OCI-LY3 (cell line): ENCODE data around the gene DOCK2.

Experiments
- H2AFZ ChIP-seq: fragments of 200-600, 300-600 bp; shearing (Covaris generic); 2 replicates; pipeline ENCODE4 v1.6.0; 2014; ENCODE audit warnings: antibody characterized with exemption, low read depth, low read length
- H3K27ac ChIP-seq: fragments of 200-600, 300-600 bp; sonication (generic); 2 replicates; pipeline ENCODE4 v1.5.1; 2014; ENCODE audit warnings: mild to moderate bottlenecking, low read length, moderate library complexity, mixed read lengths
- H3K27me3 ChIP-seq: fragments of 200-600, 300-600 bp; sonication (generic); 2 replicates; pipeline ENCODE4 v1.6.1; 2014; ENCODE audit warnings: low read depth, low read length, mixed read lengths
- H3K36me3 ChIP-seq: fragments of 200-600, 300-600 bp; sonication (generic); replicated peaks from 2 replicates; pipeline ENCODE3; 2014; ENCODE audit warnings: low read depth, low read length, mixed read lengths
- H3K4me1 ChIP-seq: fragments of 300-600, 200-600 bp; sonication (generic); 2 replicates; pipeline ENCODE4 v1.6.1; 2014; ENCODE audit warnings: low read length, mixed read lengths
- H3K4me2 ChIP-seq: fragments of 200-600, 300-600 bp; sonication (generic); 2 replicates; pipeline ENCODE4 v1.6.1; 2014; ENCODE audit warnings: low read length, mixed read lengths
- H3K4me3 ChIP-seq: fragments of 300-600, 200-600 bp; sonication (generic); 2 replicates; pipeline ENCODE4 v1.5.1; 2014; ENCODE audit warnings: antibody characterized with exemption, mild to moderate bottlenecking, low read length, moderate library complexity
- H3K79me2 ChIP-seq: fragments of 300-600, 200-600 bp; shearing (Covaris generic); 2 replicates; pipeline ENCODE4 v1.6.1; 2014; ENCODE audit warnings: mild to moderate bottlenecking, low read length, mixed read lengths
- H3K9ac ChIP-seq: fragments of 300-600, 200-600 bp; shearing (Covaris generic); 2 replicates; pipeline ENCODE4 v1.6.0; 2014; ENCODE audit warnings: mild to moderate bottlenecking, low read length, moderate library complexity
- H3K9me3 ChIP-seq: fragments of 200-600, 300-600 bp; shearing (Covaris generic); 2 replicates; pipeline ENCODE4 v1.6.1; 2014; ENCODE audit warnings: low read length, mixed read lengths; ENCODE audit not compliant: insufficient read depth
- H4K20me1 ChIP-seq: fragments of 200-600, 300-600 bp; sonication (generic); 2 replicates; pipeline ENCODE4 v1.6.1; 2016; ENCODE audit warnings: low read length, mixed read lengths; ENCODE audit not compliant: insufficient read depth
- EZH2phosphoT487 ChIP-seq: fragments of 200-600 bp; shearing (Covaris generic); IDR thresholded peaks from 2 replicates; pipeline ENCODE4 v1.6.1; 2018; ENCODE audit warnings: antibody characterized with exemption, mixed run types, low read depth
- TF ChIP-seq, protein P1 (sequence below): fragments of 200-600, 300-600 bp; sonication (generic); IDR thresholded peaks from 2 replicates; pipeline ENCODE4 v1.5.1; 2014; ENCODE audit warnings: antibody characterized with exemption, low read length, low read depth

DOCK2 gene

DNA sequence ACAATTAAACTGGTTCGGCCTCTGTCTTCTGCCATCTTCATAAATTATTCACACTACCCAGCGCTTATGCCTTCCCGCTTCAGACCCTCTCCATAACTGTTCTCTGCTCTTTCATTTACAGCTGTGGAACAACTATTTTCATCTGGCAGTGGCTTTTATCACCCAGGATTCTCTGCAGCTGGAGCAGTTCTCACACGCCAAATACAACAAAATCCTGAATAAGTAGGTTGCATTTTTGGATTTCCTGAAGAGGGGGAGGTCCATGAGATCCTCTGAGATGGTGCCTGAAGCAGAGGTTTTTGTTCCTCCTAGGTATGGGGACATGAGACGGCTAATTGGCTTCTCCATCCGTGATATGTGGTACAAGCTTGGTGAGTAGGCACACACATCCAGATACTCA is 371.3 kb downstream of the DOCK2 start:
- H3K79me2 ChIP-seq, result no peaks in the 10 kb centered on the region
- no peak overlapping the region for H3K4me3 ChIP-seq
- H3K27me3 ChIP-seq, result no peaks in the 10 kb centered on the region
- peaks cover 27% of the 10 kb centered on the region for H3K36me3 ChIP-seq
- no peak overlapping the region for H3K27ac ChIP-seq
- no peak overlapping the region for H3K4me2 ChIP-seq
- no peaks in the 10 kb centered on the region for H3K4me1 ChIP-seq
- TF ChIP-seq, protein P1, sequence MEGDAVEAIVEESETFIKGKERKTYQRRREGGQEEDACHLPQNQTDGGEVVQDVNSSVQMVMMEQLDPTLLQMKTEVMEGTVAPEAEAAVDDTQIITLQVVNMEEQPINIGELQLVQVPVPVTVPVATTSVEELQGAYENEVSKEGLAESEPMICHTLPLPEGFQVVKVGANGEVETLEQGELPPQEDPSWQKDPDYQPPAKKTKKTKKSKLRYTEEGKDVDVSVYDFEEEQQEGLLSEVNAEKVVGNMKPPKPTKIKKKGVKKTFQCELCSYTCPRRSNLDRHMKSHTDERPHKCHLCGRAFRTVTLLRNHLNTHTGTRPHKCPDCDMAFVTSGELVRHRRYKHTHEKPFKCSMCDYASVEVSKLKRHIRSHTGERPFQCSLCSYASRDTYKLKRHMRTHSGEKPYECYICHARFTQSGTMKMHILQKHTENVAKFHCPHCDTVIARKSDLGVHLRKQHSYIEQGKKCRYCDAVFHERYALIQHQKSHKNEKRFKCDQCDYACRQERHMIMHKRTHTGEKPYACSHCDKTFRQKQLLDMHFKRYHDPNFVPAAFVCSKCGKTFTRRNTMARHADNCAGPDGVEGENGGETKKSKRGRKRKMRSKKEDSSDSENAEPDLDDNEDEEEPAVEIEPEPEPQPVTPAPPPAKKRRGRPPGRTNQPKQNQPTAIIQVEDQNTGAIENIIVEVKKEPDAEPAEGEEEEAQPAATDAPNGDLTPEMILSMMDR, result no peak
- TF ChIP-seq EZH2phosphoT487, result no peak
- H2AFZ ChIP-seq, result no peak overlapping the region
- no peak overlapping the region for H3K9ac ChIP-seq
- no peaks in the 10 kb centered on the region for H4K20me1 ChIP-seq
- no peaks in the 10 kb centered on the region for H3K9me3 ChIP-seq

DNA sequence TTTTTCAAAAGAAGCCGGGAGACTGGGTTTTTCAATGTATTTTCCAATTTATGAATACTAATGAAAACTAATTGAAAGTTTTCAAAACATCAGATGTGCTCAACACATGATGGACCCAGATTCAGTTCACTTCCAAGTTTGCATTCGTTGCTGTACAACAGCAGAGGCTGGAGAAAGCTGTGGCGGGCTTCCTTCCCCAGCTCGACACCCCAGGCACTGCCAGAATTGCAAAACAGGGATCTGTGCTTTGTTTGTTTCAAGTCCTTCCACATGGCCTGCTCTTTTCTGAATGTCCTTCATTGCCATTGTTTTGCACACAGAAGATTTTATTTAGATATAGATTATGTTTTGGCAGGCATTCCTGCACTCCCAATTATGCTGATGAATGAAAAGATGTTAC is 373.5 kb downstream of the DOCK2 start:
- H3K4me1 ChIP-seq, result no peaks in the 10 kb centered on the region
- no peaks in the 10 kb centered on the region for H4K20me1 ChIP-seq
- no peak overlapping the region for H3K27ac ChIP-seq
- H3K9ac ChIP-seq, result no peak overlapping the region
- H3K4me3 ChIP-seq, result no peak overlapping the region
- no peak overlapping the region for H2AFZ ChIP-seq
- H3K27me3 ChIP-seq, result no peaks in the 10 kb centered on the region
- TF ChIP-seq, protein P1, result no peak
- no peak for TF ChIP-seq EZH2phosphoT487
- no peak overlapping the region for H3K4me2 ChIP-seq
- H3K79me2 ChIP-seq, result no peaks in the 10 kb centered on the region
- H3K9me3 ChIP-seq, result no peaks in the 10 kb centered on the region
- H3K36me3 ChIP-seq, result peaks cover 21% of the 10 kb centered on the region

DNA sequence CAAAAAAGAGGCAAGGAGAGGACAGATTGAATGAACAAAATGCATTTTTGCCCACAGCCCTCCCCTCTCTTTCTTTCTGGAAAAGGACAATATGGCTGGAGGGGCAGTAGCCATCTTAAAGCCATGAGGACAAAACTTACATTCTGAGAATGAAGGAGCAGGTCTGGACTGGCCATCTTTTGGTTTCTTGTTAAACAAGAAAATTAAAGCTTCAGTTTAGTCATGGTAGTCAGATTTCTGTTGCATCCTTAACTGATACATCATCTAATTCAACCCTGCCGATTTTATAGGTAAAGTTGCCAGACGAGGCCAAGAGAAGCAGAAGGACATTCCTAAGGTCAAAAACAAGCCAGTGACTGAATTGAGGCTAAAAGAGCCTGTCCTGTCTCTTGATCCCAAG is 374.7 kb downstream of the DOCK2 start:
- Histone ChIP-seq H3K4me1 (no peaks in the 10 kb centered on the region), H3K79me2 (no peaks in the 10 kb centered on the region), H3K27me3 (no peaks in the 10 kb centered on the region), H3K9me3 (no peaks in the 10 kb centered on the region), H4K20me1 (no peaks in the 10 kb centered on the region), H2AFZ (no peak overlapping the region), H3K4me3 (no peak overlapping the region), H3K9ac (no peak overlapping the region), H3K36me3 (peaks cover 21% of the 10 kb centered on the region), H3K4me2 (no peak overlapping the region), H3K27ac (no peak overlapping the region)
- no peak for TF ChIP-seq EZH2phosphoT487
- TF ChIP-seq, protein P1, result no peak

DNA sequence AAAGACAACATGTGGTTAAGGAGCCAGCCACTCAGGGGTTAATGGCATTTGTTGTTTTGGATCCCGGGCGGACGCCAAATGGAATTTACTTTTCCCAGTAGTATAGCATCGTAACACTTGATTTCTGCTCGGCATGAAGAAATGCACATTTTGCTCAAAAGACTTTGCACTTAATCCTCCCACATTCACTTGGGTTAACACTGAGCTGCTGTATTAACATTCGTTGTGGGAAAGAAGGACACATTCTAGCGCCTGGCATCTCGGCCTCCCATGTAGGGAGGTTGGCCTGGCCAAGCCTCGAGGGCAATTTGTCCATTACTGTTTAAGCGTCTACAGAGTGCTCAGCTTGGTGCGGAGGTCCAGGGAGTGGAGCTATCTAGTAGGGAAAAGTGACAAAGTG is 375.5 kb downstream of the DOCK2 start:
- H3K36me3 ChIP-seq, result peaks cover 21% of the 10 kb centered on the region
- H3K4me2 ChIP-seq, result no peak overlapping the region
- H3K27ac ChIP-seq, result no peak overlapping the region
- TF ChIP-seq, protein P1, result no peak
- TF ChIP-seq EZH2phosphoT487, result no peak
- no peak overlapping the region for H2AFZ ChIP-seq
- H4K20me1 ChIP-seq, result no peaks in the 10 kb centered on the region
- no peaks in the 10 kb centered on the region for H3K27me3 ChIP-seq
- H3K4me3 ChIP-seq, result no peak overlapping the region
- no peaks in the 10 kb centered on the region for H3K4me1 ChIP-seq
- H3K79me2 ChIP-seq, result no peaks in the 10 kb centered on the region
- no peak overlapping the region for H3K9ac ChIP-seq
- no peaks in the 10 kb centered on the region for H3K9me3 ChIP-seq
